ENCODE measurements around the gene DISP2. TPM values are rescaled to one million over a fixed set of nuclear protein-coding genes. Genes with fewer than 3 reads are reported as not detected.

The DISP2 gene
- total RNA-seq, 1 experiment from 2014 or later, result 4.6 TPM

GRCh38 chr15:40348474-40348870 is 9.5 kb upstream of the DISP2 start:
- POLR2A ChIA-PET, result no interaction called here
- no peaks in the 10 kb centered on the region for H3K27me3 ChIP-seq (replicated peaks; ENCODE audit: control insufficient read depth, insufficient read depth, low read length)
- CTCF ChIA-PET, result interaction anchor here (1.0 kb wide), 1 partner anchor 11 kb away, joined by 3 read pairs; no protein-coding TSS in a partner anchor
- Mint-ChIP-seq H3K4me1 (ENCODE audit: low read depth, unreplicated experiment) (peaks cover 65% of the 10 kb centered on the region), H3K27ac (ENCODE audit: unreplicated experiment) (peak overlapping the region; percentile 94), H3K27me3 (ENCODE audit: insufficient read depth, unreplicated experiment) (no peaks in the 10 kb centered on the region), H3K4me3 (ENCODE audit: unreplicated experiment) (peak overlapping the region; percentile 10), H3K9me3 (ENCODE audit: unreplicated experiment) (no peaks in the 10 kb centered on the region), H3K36me3 (ENCODE audit: insufficient read depth, unreplicated experiment) (no peaks in the 10 kb centered on the region)
- H3K4me3 ChIP-seq (ENCODE audit: low read depth, low read length), result no peak overlapping the region
- intact Hi-C loops (cut with micrococcal nuclease; ENCODE audit: unreplicated experiment), result loop anchor here (10.0 kb wide), 2 partner anchors 56 to 156 kb away; partner anchors contain the start of gene IVD
- H3K4me1 ChIP-seq, result peaks cover 89% of the 10 kb centered on the region
- TF ChIP-seq CTCF (IDR thresholded peaks at IDR 0.05; ENCODE audit: insufficient read depth in 1 of 2, low read depth in 1 of 2, low read length in 1 of 2, severe bottlenecking in 1 of 2, unreplicated experiment in 1 of 2), result no peak
- no TSS peak for BruUV-seq (replicated peaks)
- H3K36me3 ChIP-seq (ENCODE audit: control insufficient read depth, insufficient read depth, low read length), result no peaks in the 10 kb centered on the region; the same call in 1 of the 2 replicates
- no peak for DNase-seq
- no peaks in the 10 kb centered on the region for H3K9me3 ChIP-seq

- H3K27me3 Mint-ChIP-seq (ENCODE audit: insufficient read depth, unreplicated experiment), result no peaks in the 10 kb centered on the region
- POLR2A ChIA-PET, result no interaction called here
- intact Hi-C loops (cut with micrococcal nuclease; ENCODE audit: unreplicated experiment), result loop anchor here (1.0 to 10.0 kb wide), 3 partner anchors 33 to 156 kb away; partner anchors contain the start of genes IVD and KNSTRN
- H3K36me3 ChIP-seq (ENCODE audit: control insufficient read depth, insufficient read depth, low read length), result no peaks in the 10 kb centered on the region; the same call in 1 of the 2 replicates
- peak; percentile 87 to 92 for DNase-seq
- peak overlapping the region; percentile 39 for H3K4me3 Mint-ChIP-seq (ENCODE audit: unreplicated experiment)
- peaks cover 96% of the 10 kb centered on the region for H3K4me1 ChIP-seq
- H3K4me1 Mint-ChIP-seq (ENCODE audit: low read depth, unreplicated experiment), result peaks cover 72% of the 10 kb centered on the region
- no peak overlapping the region for H3K4me3 ChIP-seq (ENCODE audit: low read depth, low read length)
- H3K36me3 Mint-ChIP-seq (ENCODE audit: insufficient read depth, unreplicated experiment), result no peaks in the 10 kb centered on the region
- H3K9me3 Mint-ChIP-seq (ENCODE audit: unreplicated experiment), result no peaks in the 10 kb centered on the region
- no peaks in the 10 kb centered on the region for H3K27me3 ChIP-seq (replicated peaks; ENCODE audit: control insufficient read depth, insufficient read depth, low read length)
- CTCF ChIA-PET, result no interaction called here
- H3K9me3 ChIP-seq, result no peaks in the 10 kb centered on the region
- no peak for TF ChIP-seq CTCF (IDR thresholded peaks at IDR 0.05; ENCODE audit: insufficient read depth in 1 of 2, low read depth in 1 of 2, low read length in 1 of 2, severe bottlenecking in 1 of 2, unreplicated experiment in 1 of 2)
- peak overlapping the region; percentile 94 for H3K27ac Mint-ChIP-seq (ENCODE audit: unreplicated experiment)
- no TSS peak for BruUV-seq (replicated peaks)
Measured at GRCh38 chr15:40349163-40349562, 8.9 kb upstream of the DISP2 start.

DNA sequence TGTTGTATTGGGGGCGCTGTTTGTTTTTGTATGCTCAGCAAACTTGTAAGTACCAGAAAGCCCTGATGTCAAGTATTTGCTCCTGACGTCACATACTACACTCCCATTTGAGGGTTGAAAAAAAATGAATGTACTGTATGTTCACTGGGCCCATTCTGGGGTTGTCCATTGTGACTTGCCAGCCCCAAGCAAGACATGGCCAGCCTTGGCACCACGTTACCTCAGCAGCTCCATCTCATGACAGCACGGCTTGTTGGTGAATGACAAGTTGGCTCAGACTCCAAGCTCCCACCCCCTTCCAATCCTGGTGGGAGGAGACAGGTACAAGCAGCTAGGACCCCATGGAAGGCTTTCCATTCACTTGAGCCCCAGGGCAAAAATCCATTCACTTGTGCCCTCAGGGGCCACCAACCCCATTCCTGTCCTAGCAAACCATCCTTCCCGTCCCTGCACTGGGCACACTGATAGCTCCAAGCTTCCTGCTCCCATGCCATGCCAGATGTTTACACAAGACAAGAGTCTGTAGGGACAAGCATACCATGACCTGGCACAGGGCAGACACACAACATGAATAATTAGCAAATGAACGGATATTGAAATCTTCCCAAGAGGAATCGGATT is 5.6 kb upstream of the DISP2 start:
- Histone ChIP-seq H3K4me3 (ENCODE audit: low read depth, low read length) (peak overlapping the region; percentile 23), H3K9me3 (no peaks in the 10 kb centered on the region), H3K27me3 (replicated peaks; ENCODE audit: control insufficient read depth, insufficient read depth, low read length) (no peaks in the 10 kb centered on the region), H3K36me3 (ENCODE audit: control insufficient read depth, insufficient read depth, low read length) (no peaks in the 10 kb centered on the region; the same call in 1 of the 2 replicates), H3K4me1 (peaks cover 81% of the 10 kb centered on the region)
- no peaks in the 10 kb centered on the region for H3K9me3 Mint-ChIP-seq (ENCODE audit: unreplicated experiment)
- H3K4me1 Mint-ChIP-seq (ENCODE audit: low read depth, unreplicated experiment), result peaks cover 79% of the 10 kb centered on the region
- H3K4me3 Mint-ChIP-seq (ENCODE audit: unreplicated experiment), result no peak overlapping the region
- intact Hi-C loops (cut with micrococcal nuclease; ENCODE audit: unreplicated experiment), result no loop called here
- no peak overlapping the region for H3K27ac Mint-ChIP-seq (ENCODE audit: unreplicated experiment)
- ChIA-PET CTCF (interaction anchor here (0.5 to 1.1 kb wide), 2 partner anchors 12 to 23 kb away, joined by 3 to 4 read pairs; no protein-coding TSS in a partner anchor), POLR2A (no interaction called here)
- H3K27me3 Mint-ChIP-seq (ENCODE audit: insufficient read depth, unreplicated experiment), result no peaks in the 10 kb centered on the region
- BruUV-seq (replicated peaks), result TSS peak; percentile 18
- TF ChIP-seq CTCF (IDR thresholded peaks at IDR 0.05; ENCODE audit: insufficient read depth in 1 of 2, low read depth in 1 of 2, low read length in 1 of 2, severe bottlenecking in 1 of 2, unreplicated experiment in 1 of 2), result no peak
- H3K36me3 Mint-ChIP-seq (ENCODE audit: insufficient read depth, unreplicated experiment), result peaks cover 9% of the 10 kb centered on the region
- no peak for DNase-seq
